ENCODE measurements around the gene PSMC6.
"Not testable (repeated sequence)": the region's sequence is repeated elsewhere in the genome, so short reads cannot be mapped to it uniquely, and the experiment has no call there.

PSMC6 gene

GRCh38 chr14:52741865-52742264 is 34.9 kb downstream of the PSMC6 start:
- in situ Hi-C loops (cut with HindIII; ENCODE audit: low sequenced_read_pairs) = no loop called here
- no peak for DNase-seq (ENCODE audit: low read depth, low spot score)
- H3K4me3 ChIP-seq (ENCODE audit: low read depth, low read length) = no peak overlapping the region
- TF ChIP-seq CTCF (IDR thresholded peaks at IDR 0.05; ENCODE audit: low read depth, low read length) = no peak

GRCh38 chr14:52748647-52749292 is 41.8 kb downstream of the PSMC6 start:
- in situ Hi-C loops (cut with HindIII; ENCODE audit: low sequenced_read_pairs) = no loop called here
- no peak for TF ChIP-seq CTCF (IDR thresholded peaks at IDR 0.05; ENCODE audit: low read depth, low read length)
- DNase-seq (ENCODE audit: low read depth, low spot score) = no peak

GRCh38 chr14:52755607-52756316 is 48.8 kb downstream of the PSMC6 start:
- H3K4me3 ChIP-seq (ENCODE audit: low read depth, low read length) = no peak overlapping the region
- no peak for TF ChIP-seq CTCF (IDR thresholded peaks at IDR 0.05; ENCODE audit: low read depth, low read length)
- DNase-seq (ENCODE audit: low read depth, low spot score) = no peak
- in situ Hi-C loops (cut with HindIII; ENCODE audit: low sequenced_read_pairs) = no loop called here

More at GRCh38 chr14:52748647-52749292, 41.8 kb downstream of the PSMC6 start:
- H3K4me3 ChIP-seq (ENCODE audit: low read depth, low read length) = no peak overlapping the region

- DNase-seq (ENCODE audit: low read depth, low spot score) = no peak
- TF ChIP-seq CTCF (IDR thresholded peaks at IDR 0.05; ENCODE audit: low read depth, low read length) = no peak
- H3K4me3 ChIP-seq (ENCODE audit: low read depth, low read length) = no peak overlapping the region
- in situ Hi-C loops (cut with HindIII; ENCODE audit: low sequenced_read_pairs) = no loop called here
Observed at GRCh38 chr14:52759145-52759544, 52.1 kb downstream of the PSMC6 start.

- H3K4me3 ChIP-seq (ENCODE audit: low read depth, low read length); in situ Hi-C loops (cut with HindIII; ENCODE audit: low sequenced_read_pairs): not testable (repeated sequence)
Observed at GRCh38 chr14:52762923-52763322, 55.9 kb downstream of the PSMC6 start.

GRCh38 chr14:52767058-52767833 is 60.2 kb downstream of the PSMC6 start:
- no peak for TF ChIP-seq CTCF (IDR thresholded peaks at IDR 0.05; ENCODE audit: low read depth, low read length)
- in situ Hi-C loops (cut with HindIII; ENCODE audit: low sequenced_read_pairs) = no loop called here
- H3K4me3 ChIP-seq (ENCODE audit: low read depth, low read length) = no peak overlapping the region
- DNase-seq (ENCODE audit: low read depth, low spot score) = no peak

More at GRCh38 chr14:52762923-52763322, 55.9 kb downstream of the PSMC6 start:
- DNase-seq (ENCODE audit: low read depth, low spot score) = not testable (repeated sequence)

Data from astrocyte of the spinal cord (primary cell).